IMR-90 (cell line): ENCODE measurements around the gene LLGL2. TPM values are rescaled to one million over a fixed set of nuclear protein-coding genes. Genes with fewer than 3 reads are reported as not detected.

Experiments used
- ATAC-seq: fragments of 200-7000 bp; cut with Tn5 transposase; 2 replicates; pipeline ENCODE4 v1.9.1; 2020; ENCODE audit warnings: low read depth, mild to moderate bottlenecking, moderate library complexity
- BruUV-seq: library from RNA; stranded (reverse); fragments of 400-500 nt; replicated peaks from 2 replicates; lab custom pipeline; 2021; lab: Mats Ljungman, UMichigan
- CTCF ChIA-PET: fragments of 300-600 bp; formaldehyde crosslinking; extraction: SDS; loops from one replicate; lab custom pipeline; 2021; ENCODE audit warnings: antibody characterized with exemption; lab: Yijun Ruan, JAX
- POLR2A ChIA-PET: fragments of 300-600 bp; sonication (Branson Sonifier 250); formaldehyde crosslinking; loops from one replicate; lab custom pipeline; 2022; ENCODE audit warnings: antibody characterized with exemption; ENCODE audit not compliant: unreplicated experiment; lab: Charles Lee
- DNase-seq: peaks from one replicate; pipeline ENCODE4 v3.0.0; 2013
- H2AFZ ChIP-seq: replicated peaks from 2 replicates; pipeline ENCODE3; 2013; ENCODE audit warnings: low read length, mild to moderate bottlenecking; ENCODE audit not compliant: poor library complexity
- H2AK5ac ChIP-seq: 2 replicates; pipeline ENCODE4 v1.6.1; 2013; ENCODE audit warnings: low read depth, low read length, inconsistent platforms
- H2AK9ac ChIP-seq: replicated peaks from 2 replicates; pipeline ENCODE3; 2013; ENCODE audit warnings: mild to moderate bottlenecking, low read depth, low read length, moderate library complexity; ENCODE audit not compliant: poor library complexity
- H2BK120ac ChIP-seq: 2 replicates; pipeline ENCODE4 v1.6.1; 2013; ENCODE audit warnings: low read depth, low read length, inconsistent platforms
- H2BK15ac ChIP-seq: 3 replicates; pipeline ENCODE4 v1.6.1; 2013; ENCODE audit warnings: low read depth, low read length, inconsistent platforms
- H2BK20ac ChIP-seq: 2 replicates; pipeline ENCODE4 v1.6.1; 2013; ENCODE audit warnings: low read depth, mild to moderate bottlenecking, inconsistent platforms, low read length, moderate library complexity
- H2BK5ac ChIP-seq: 2 replicates; pipeline ENCODE4 v1.6.1; 2013; ENCODE audit warnings: mild to moderate bottlenecking, low read depth, low read length, inconsistent platforms; ENCODE audit not compliant: poor library complexity, severe bottlenecking
- H3K14ac ChIP-seq: replicated peaks from 2 replicates; pipeline ENCODE4 v1.6.1; 2013; ENCODE audit warnings: low read depth, low read length, inconsistent platforms
- H3K18ac ChIP-seq: 2 replicates; pipeline ENCODE4 v1.6.1; 2013; ENCODE audit warnings: low read depth, low read length, control low read depth
- H3K23ac ChIP-seq: 2 replicates; pipeline ENCODE4 v1.6.1; 2013; ENCODE audit warnings: low read depth, low read length, inconsistent platforms
- H3K27ac ChIP-seq: 2 replicates; pipeline ENCODE4 v1.5.1; 2013; ENCODE audit warnings: mild to moderate bottlenecking, control low read depth, low read length; ENCODE audit not compliant: insufficient read depth
- H3K27me3 ChIP-seq: 2 replicates; pipeline ENCODE4 v1.6.1; 2013; ENCODE audit warnings: low read length; ENCODE audit not compliant: control insufficient read depth, insufficient read depth
- H3K36me3 ChIP-seq: 2 replicates; pipeline ENCODE4 v1.6.1; 2013; ENCODE audit warnings: low read length, mixed read lengths; ENCODE audit not compliant: control insufficient read depth, insufficient read depth
- H3K4ac ChIP-seq: 2 replicates; pipeline ENCODE4 v1.6.1; 2013; ENCODE audit warnings: low read depth, low read length, inconsistent platforms
- H3K4me1 ChIP-seq: 2 replicates; pipeline ENCODE4 v1.6.1; 2013; ENCODE audit warnings: low read length, mixed read lengths; ENCODE audit not compliant: control insufficient read depth, insufficient read depth
- H3K4me2 ChIP-seq: 2 replicates; pipeline ENCODE4 v1.6.1; 2013; ENCODE audit warnings: low read depth, mild to moderate bottlenecking, control low read depth, low read length, moderate library complexity
- H3K4me3 ChIP-seq: 2 replicates; pipeline ENCODE4 v1.5.1; 2013; ENCODE audit warnings: low read depth, mild to moderate bottlenecking, control low read depth, low read length, moderate library complexity; ENCODE audit not compliant: insufficient read depth
- H3K56ac ChIP-seq: 2 replicates; pipeline ENCODE4 v1.6.1; 2013; ENCODE audit warnings: low read length, inconsistent platforms; ENCODE audit not compliant: insufficient read depth; ENCODE audit errors: extremely low read depth
- H3K79me1 ChIP-seq, 2 experiments: 2 replicates each; pipeline ENCODE4 v1.6.1; 2013; ENCODE audit warnings: low read length in 2 of 2, inconsistent platforms in 1 of 2, low read depth in 1 of 2
- H3K9ac ChIP-seq: 2 replicates; pipeline ENCODE4 v1.6.1; 2013; ENCODE audit warnings: low read depth, low read length, control low read depth
- H3K9me1 ChIP-seq: 2 replicates; pipeline ENCODE4 v1.6.1; 2013; ENCODE audit warnings: low read length, inconsistent platforms; ENCODE audit not compliant: insufficient read depth
- H3K9me3 ChIP-seq: 2 replicates; pipeline ENCODE4 v1.6.1; 2013; ENCODE audit warnings: low read length; ENCODE audit not compliant: control insufficient read depth, insufficient read depth
- H4K20me1 ChIP-seq: 2 replicates; pipeline ENCODE4 v1.6.1; 2013; ENCODE audit warnings: low read length, inconsistent platforms; ENCODE audit not compliant: insufficient read depth
- H4K5ac ChIP-seq: 2 replicates; pipeline ENCODE4 v1.6.1; 2013; ENCODE audit warnings: mild to moderate bottlenecking, low read depth, low read length, control low read depth
- H4K8ac ChIP-seq, 2 experiments: 2 replicates each; pipeline ENCODE4 v1.6.1; 2013; ENCODE audit warnings: low read depth in 2 of 2, low read length in 2 of 2, control low read depth in 1 of 2, inconsistent platforms in 1 of 2
- H4K91ac ChIP-seq: 2 replicates; pipeline ENCODE4 v1.6.1; 2013; ENCODE audit warnings: low read depth, low read length, inconsistent platforms; ENCODE audit not compliant: insufficient read depth
- BHLHE40 ChIP-seq: fragments of 150-350 bp; IDR thresholded peaks from 2 replicates; pipeline ENCODE4 v1.6.1; 2016; ENCODE audit warnings: mild to moderate bottlenecking, low read depth, low read length
- FOS ChIP-seq: fragments of 150-350 bp; IDR thresholded peaks from 2 replicates; pipeline ENCODE4 v1.6.1; 2016; ENCODE audit warnings: low read depth, low read length
- MAZ ChIP-seq: IDR thresholded peaks from 2 replicates; pipeline ENCODE4 v1.6.1; 2012; ENCODE audit warnings: low read depth, mild to moderate bottlenecking, low read length, improper control_type of control experiment, moderate library complexity, borderline replicate concordance
- MXI1 ChIP-seq: IDR thresholded peaks from 2 replicates; pipeline ENCODE4 v1.6.1; 2012; ENCODE audit warnings: low read depth, mild to moderate bottlenecking, low read length, moderate library complexity, borderline replicate concordance
- POLR2A ChIP-seq: IDR thresholded peaks from 2 replicates; pipeline ENCODE4 v1.6.1; 2012; ENCODE audit warnings: mild to moderate bottlenecking, low read depth, low read length
- RAD21 ChIP-seq: IDR thresholded peaks from 2 replicates; pipeline ENCODE4 v1.6.1; 2012; ENCODE audit warnings: low read length, improper control_type of control experiment
- RFX5 ChIP-seq: IDR thresholded peaks from 2 replicates; pipeline ENCODE4 v1.8.0; 2012; ENCODE audit warnings: low read depth, mild to moderate bottlenecking, low read length, moderate library complexity
- SMC3 ChIP-seq: fragments of 150-350 bp; IDR thresholded peaks from 2 replicates; pipeline ENCODE4 v1.6.1; 2016; ENCODE audit warnings: low read depth, mild to moderate bottlenecking, antibody characterized with exemption, low read length, moderate library complexity
- WGBS, 2 experiments: methylation state at CpG; one replicate each; pipeline versions ENCODE4 v1.1.5 to v1.1.7; 2013; ENCODE audit warnings: missing lambda C conversion rate in 2 of 2; ENCODE audit not compliant: insufficient read length in 1 of 2; ENCODE audit errors: extremely low coverage in 2 of 2; 5-methylcytosine and 5-hydroxymethylcytosine counted together
- dilution Hi-C: fragments of 300-500 bp; cut with HindIII; formaldehyde crosslinking; loops from one replicate; pipeline ENCODE4 v1.14.3; 2018; ENCODE audit warnings: low sequenced_read_pairs; ENCODE audit not compliant: unreplicated experiment
- in situ Hi-C: fragments of 300-500 bp; cut with MboI; formaldehyde crosslinking; loops from 3 replicates; pipeline ENCODE4 v1.14.3; 2019; ENCODE audit warnings: low sequenced_read_pairs, inconsistent platforms, mixed read lengths
- intact Hi-C: fragments of 100-400 bp; cut with micrococcal nuclease; formaldehyde crosslinking; loops from 2 replicates; pipeline ENCODE4 v1.10.0; 2022
- polyA plus RNA-seq, 3 experiments: library from polyadenylated mRNA; depleted of rRNA; stranded (reverse); fragments of >200 nt; gene quantifications; 2 replicates each; pipeline ENCODE4 v1.2.3, GENCODE V29; 2012; ENCODE audit warnings: low replicate concordance in 1 of 3
- total RNA-seq: library from RNA; depleted of rRNA; stranded (reverse); fragments of >200 nt; gene quantifications from 2 replicates; pipeline ENCODE4 v1.2.3, GENCODE V29; 2012
- TF ChIP-seq, protein P1 (sequence below): fragments of 150-350 bp; IDR thresholded peaks from 2 replicates; pipeline ENCODE4 v1.6.1; 2017; ENCODE audit warnings: mild to moderate bottlenecking, antibody characterized with exemption, low read length, low read depth

The LLGL2 gene
- total and polyA plus RNA-seq, 2 of the 4 experiments (the other 2 are of a cell fraction), result 0.54 to 0.72 TPM

DNA sequence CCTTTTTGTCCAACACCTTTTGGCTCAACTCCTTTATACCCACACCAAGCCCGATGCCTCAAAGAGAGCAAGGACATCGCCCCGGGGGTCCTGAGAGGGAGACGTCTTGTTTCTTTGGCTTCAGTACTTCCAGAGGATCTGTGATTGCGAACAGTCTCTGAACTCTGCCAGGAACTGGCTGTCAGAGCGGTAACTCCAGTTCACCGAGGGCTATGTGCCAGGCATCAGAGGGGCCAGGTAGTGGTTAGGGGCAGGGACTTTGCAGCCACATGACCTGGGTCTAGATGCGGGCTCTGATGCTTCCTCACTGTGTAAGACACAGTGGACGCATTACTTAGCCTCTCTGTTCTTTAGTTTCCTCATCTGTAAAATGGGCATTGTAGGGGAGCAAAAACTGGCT is 21.6 kb downstream of the LLGL2 start:
- Histone ChIP-seq H3K27ac (no peak overlapping the region), H2BK120ac (no peak overlapping the region), H2BK5ac (no peak overlapping the region), H3K79me1 (no peaks in the 10 kb centered on the region), H2AK5ac (no peak overlapping the region), H4K5ac (no peak overlapping the region), H3K56ac (no peak overlapping the region), H3K23ac (no peak overlapping the region), H3K9me3 (no peaks in the 10 kb centered on the region), H4K8ac (no peak overlapping the region), H2BK20ac (no peak overlapping the region), H2AK9ac (no peak overlapping the region), H3K4ac (no peak overlapping the region), H2BK15ac (no peak overlapping the region), H3K14ac (no peak overlapping the region), H3K36me3 (no peaks in the 10 kb centered on the region), H3K18ac (no peak overlapping the region), H3K4me2 (no peak overlapping the region), H3K27me3 (peaks cover 47% of the 10 kb centered on the region), H3K9me1 (peaks cover 7% of the 10 kb centered on the region; the same call in 1 of the 2 replicates), H3K4me1 (no peaks in the 10 kb centered on the region), H2AFZ (no peak overlapping the region), H4K91ac (no peak overlapping the region), H4K20me1 (no peaks in the 10 kb centered on the region), H3K9ac (no peak overlapping the region), H3K4me3 (no peak overlapping the region)
- dilution Hi-C loops, result no loop called here
- intact Hi-C loops, result no loop called here
- BruUV-seq, result no TSS peak
- TF ChIP-seq, protein P1, sequence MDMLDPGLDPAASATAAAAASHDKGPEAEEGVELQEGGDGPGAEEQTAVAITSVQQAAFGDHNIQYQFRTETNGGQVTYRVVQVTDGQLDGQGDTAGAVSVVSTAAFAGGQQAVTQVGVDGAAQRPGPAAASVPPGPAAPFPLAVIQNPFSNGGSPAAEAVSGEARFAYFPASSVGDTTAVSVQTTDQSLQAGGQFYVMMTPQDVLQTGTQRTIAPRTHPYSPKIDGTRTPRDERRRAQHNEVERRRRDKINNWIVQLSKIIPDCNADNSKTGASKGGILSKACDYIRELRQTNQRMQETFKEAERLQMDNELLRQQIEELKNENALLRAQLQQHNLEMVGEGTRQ, result no peak
- TF ChIP-seq RAD21 (no peak), BHLHE40 (no peak), SMC3 (no peak), FOS (no peak), RFX5 (no peak), POLR2A (no peak), MXI1 (no peak), MAZ (no peak)
- in situ Hi-C loops, result no loop called here
- 84% methylated on average over 5 of the region's 9 CpGs; no CpG with 5 or more reads in 1 of the 2 experiments for WGBS, 2 experiments
- POLR2A ChIA-PET, result no interaction called here
- DNase-seq, result no peak
- ATAC-seq, result no peak
- CTCF ChIA-PET, result no interaction called here
